Pons (tissue), 1 donor: ENCODE results near the gene RPS6KA4.
"Not testable (repeated sequence)": the region's sequence is repeated elsewhere in the genome, so short reads cannot be mapped to it uniquely, and the experiment has no call there.

Experiments used
- DNase-seq: peaks from one replicate; pipeline ENCODE4 v3.0.0-alpha.2; 2016; ENCODE audit warnings: low spot score

The RPS6KA4 gene

GRCh38 chr11:64388894-64389293, 29.9 kb downstream of the RPS6KA4 start:
- no peak for DNase-seq

GRCh38 chr11:64389851-64390250, 30.9 kb downstream of the RPS6KA4 start:
- DNase-seq: no peak

DNA sequence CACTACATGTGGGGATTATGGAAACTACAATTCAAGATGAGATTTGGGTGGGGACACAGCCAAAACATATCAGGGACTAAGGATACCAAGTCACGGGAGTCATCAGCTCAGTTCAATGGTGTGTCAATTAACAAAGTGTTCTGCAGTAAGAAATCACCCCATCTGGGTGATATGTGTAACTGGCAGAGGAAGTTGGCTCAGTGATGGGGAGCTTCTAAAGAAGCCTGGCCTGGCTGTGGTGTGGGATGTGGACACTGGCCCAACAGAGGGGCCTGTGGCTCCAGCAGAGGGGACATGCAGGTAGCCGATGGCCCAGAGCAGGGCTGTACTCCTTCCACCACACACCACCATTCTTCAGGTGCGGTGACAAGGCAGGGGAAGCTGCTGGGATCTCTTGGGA, 31.6 kb downstream of the RPS6KA4 start:
- DNase-seq: no peak

GRCh38 chr11:64391839-64392238, 32.9 kb downstream of the RPS6KA4 start:
- no peak for DNase-seq

- peak; percentile 38 for DNase-seq
Observed at GRCh38 chr11:64395545-64396078, 36.6 kb downstream of the RPS6KA4 start.

DNA sequence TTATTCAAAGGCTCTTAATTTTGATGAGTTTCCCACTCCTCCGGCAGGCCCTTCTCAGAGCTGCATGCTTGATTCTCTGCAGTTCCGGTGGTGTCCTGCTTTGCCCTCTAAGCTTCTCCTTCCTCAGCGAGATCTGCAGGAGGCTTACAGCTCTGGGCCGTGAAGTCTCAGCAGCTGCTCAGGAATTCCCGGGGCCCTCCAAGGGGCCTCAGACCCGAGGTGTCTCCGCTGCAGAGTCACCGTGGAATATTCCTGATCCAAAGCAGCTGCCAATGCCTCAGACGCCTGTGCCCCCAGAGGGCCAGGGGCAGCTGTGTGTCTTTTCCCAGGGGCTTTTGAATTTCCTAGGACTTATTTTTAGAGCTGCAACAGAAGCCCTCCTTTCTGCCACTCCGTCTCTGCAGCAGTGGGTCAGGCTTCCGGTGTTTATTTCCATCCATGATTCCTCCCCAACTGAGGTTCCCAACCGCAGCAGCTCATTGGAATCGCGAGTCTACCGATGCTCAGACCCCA, 37.2 kb downstream of the RPS6KA4 start:
- DNase-seq: no peak

DNA sequence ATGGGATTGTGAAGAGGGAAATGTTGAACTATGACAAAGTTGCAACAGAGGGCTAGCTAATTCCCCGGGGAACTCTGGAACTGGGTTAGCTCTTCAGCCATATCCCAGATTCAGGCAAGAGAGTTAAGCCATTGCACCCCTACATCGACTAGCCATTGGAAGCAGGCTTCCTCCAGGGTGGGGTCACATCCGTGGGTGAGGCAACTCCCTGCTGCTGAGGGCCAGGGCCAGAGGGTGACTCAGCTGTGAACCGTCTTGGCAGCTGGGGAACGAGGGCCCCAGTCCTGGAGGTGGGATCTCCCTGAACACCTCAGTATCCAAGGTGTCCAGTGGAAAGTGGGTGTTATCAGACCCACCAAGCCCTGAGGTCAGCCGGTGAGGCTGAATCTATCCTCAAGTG, 41.1 kb downstream of the RPS6KA4 start:
- DNase-seq: no peak

- DNase-seq: no peak
Observed at GRCh38 chr11:64400667-64401066, 41.7 kb downstream of the RPS6KA4 start.

DNA sequence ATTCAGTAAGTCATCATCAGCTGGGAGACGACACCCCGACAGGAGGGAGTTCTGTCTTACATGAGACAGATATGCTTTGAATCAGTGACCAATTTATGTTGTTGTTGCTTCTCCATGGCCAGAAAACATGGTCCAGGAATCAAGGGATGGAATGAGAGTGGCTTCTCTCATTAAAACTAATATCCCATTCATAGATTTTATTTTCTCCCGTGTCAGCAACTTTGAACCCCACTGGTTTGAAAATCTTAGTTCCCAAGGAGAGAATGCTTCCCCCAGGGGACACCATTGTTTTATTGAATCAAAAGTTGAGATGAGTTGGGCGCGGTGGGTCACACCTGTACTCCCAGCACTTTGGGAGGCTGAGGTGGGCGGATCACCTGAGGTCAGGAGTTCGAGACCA, 42.8 kb downstream of the RPS6KA4 start:
- no peak for DNase-seq

DNA sequence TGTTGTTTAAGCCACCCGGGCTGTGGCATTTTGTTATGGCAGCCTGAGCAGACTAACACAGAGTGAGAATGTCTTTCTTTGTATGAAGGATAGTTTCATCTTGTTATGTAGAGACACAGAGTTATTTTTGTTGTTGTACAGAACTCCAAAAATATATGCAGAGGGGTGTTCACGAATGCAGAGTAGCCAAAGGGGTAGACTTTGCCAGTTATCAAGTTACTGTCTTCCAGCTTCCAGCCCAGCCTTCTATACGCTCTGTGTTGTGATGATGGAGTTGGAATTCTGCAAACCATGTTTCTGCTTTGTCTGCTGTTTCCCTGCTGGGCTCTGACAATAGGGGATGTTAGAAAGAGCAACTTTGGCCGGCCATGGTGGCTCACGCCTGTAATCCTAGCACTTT, 44.1 kb downstream of the RPS6KA4 start:
- DNase-seq: no peak

DNA sequence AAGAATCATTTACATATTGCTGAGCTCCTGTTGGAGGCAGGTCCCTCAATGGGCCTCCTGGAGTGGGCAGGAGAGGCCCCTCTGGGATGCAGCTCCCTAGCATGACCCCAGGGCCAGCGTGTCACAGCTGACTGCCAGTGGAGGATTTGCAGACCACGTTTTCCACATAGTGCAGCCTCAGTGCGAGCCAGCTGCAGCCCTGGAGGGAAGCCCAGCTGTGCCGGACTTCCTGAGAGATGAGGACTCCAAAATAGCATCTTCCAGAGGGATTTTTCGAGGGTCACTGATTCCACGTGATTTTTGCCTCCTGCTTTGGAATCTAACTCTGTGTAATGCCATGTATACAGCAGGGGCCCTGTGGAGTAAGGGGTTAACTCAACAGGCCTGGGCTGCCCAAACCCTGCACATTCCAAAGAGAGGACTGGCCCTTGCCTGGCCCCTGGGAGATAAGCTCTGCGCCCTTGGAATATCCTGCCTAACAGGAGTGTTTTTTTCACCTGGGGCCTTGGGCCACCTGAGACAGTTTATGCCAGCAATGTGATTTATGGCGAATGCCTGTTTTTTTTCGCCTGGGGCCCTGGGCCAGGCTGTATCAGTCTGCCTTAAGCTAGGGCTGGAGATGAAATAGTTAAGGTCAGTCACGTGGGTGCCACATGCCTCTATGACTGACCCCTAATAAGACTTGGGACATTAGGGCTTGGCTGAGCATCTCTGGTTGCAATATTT, 47.4 kb downstream of the RPS6KA4 start:
- DNase-seq: no peak

- no peak for DNase-seq
Observed at GRCh38 chr11:64407221-64407620, 48.3 kb downstream of the RPS6KA4 start.

- no peak for DNase-seq
Observed at GRCh38 chr11:64407630-64408029, 48.7 kb downstream of the RPS6KA4 start.

DNA sequence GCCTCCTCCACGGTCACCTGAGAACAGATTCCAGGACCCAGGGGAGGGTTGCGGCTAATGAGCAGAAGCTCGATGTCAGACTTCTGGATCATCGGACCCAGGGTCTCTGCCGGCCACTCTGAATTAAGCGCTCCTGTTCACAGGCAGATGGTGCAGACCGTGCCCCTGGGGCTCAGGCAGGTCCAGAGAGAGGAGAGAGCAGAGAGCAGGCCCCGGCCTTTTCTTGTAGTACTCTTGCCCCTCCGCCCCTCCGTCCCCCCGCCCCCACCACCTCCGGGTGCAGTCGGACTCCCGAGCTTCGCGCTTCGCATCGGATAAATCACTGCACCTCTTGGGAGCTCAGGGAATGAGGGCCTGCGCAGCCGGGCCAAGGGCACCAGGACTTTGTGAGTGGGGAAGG, 50.3 kb downstream of the RPS6KA4 start:
- no peak for DNase-seq

- peak; percentile 11 for DNase-seq
Observed at GRCh38 chr11:64409707-64410403, 50.9 kb downstream of the RPS6KA4 start.

- DNase-seq: no peak
Observed at GRCh38 chr11:64410404-64410734, 51.4 kb downstream of the RPS6KA4 start.

DNA sequence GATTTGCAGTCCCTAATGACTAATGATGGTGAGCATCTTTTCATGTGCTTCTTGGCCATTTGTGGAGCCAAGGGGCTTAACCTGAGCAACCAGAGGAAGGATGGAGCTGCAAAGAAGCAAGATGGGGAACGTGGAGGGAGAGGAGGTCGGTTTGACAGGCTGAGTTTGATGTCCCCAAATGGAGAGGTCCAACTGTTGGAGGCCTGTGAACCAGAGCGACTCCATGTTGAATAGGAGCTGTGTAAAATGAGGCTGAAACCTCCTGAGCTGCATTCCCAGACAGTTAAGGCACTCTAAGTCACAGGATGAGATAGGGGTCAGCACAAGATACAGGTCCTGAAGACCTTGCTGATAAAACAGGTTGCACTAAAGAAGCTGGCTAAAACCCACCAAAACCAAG, 54.5 kb downstream of the RPS6KA4 start:
- no peak for DNase-seq

DNA sequence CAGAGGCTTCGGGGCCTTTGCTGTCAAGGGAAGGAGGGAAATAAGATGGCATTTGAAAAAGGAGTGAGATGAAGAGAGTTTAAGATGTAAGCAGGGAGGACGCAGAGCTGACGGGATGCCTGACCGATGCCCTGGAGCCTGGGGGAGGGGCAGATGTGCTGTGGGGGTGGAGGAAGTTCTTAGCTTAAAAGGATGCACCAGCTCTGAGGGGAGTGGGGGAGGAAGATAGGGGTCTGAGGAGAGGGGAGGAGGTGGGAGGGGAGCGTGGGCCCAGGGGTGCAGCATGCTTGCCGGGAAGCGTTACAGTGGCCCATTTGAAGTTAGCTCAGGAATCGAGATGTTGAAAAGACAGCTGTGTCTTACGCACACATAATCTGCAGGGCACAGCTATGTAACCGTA, 56.3 kb downstream of the RPS6KA4 start:
- DNase-seq: no peak

GRCh38 chr11:64415996-64416728, 57.2 kb downstream of the RPS6KA4 start:
- no peak for DNase-seq

DNA sequence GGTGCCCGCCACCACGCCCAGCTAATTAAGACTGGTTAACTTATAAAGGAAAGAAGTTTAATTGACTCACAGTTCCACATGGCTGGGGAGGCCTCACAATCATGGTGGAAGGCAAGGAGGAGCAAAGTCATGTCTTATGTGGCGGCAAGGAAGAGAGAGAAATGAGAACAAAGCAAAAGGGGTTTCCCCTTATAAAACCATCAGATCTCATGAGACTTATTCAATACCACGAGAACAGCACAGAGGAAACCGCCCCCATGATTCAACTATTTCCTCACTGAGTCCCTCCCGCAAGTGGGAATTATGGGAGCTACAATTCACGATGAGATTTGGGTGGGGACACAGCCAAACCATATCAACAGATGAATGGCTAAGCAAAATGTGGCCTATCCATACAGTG, 59.3 kb downstream of the RPS6KA4 start:
- DNase-seq: not testable (repeated sequence)

- DNase-seq: no peak
Observed at GRCh38 chr11:64419257-64419790, 60.4 kb downstream of the RPS6KA4 start.

DNA sequence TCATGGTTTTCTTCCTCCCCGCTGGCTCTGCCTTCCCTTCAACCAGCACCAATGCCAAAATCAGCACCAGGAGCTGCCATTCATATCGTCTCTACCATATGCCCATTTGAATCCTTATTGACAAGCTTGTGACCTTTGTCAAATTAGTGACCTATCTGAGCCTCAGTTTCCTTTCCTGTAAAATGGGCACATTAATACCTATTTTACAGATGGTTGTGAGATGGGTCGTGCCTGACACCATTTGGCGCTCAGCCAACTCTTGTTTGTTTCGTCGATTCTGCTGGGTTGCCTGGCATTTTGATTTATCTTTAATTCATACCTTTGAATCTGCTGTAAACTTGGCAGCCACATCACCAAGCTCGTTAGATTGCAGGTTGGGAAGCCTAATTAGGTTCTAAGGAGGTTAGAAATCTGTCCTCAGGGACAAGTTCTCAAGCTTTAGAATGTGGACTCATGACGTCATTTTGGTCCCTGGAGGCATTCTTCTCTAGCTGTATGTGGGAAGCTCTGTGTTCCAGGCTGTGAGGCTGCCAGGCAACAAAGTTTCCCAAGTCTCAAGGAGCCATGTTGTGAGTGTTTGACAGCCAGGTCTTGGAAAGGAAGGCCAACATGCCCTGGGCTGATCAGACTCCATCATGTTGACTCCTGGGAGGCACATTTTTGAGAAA, 61.0 kb downstream of the RPS6KA4 start:
- DNase-seq: no peak
